WTC11 (cell line): ENCODE results near the gene WDR64.
"Not testable (repeated sequence)": the region's sequence is repeated elsewhere in the genome, so short reads cannot be mapped to it uniquely, and the experiment has no call there.

ENCODE experiments used
- AFF4 ChIP-seq: sonication (generic); formaldehyde crosslinking; IDR thresholded peaks from 2 replicates; pipeline ENCODE4 v1.8.1; 2023; ENCODE audit warnings: mild to moderate bottlenecking, missing genetic modification reagents, borderline replicate concordance
- CTCF ChIP-seq: fragments of 200-600 bp; IDR thresholded peaks from 2 replicates; pipeline ENCODE4 v1.8.0; 2022; ENCODE audit warnings: antibody characterized with exemption
- E2F1 ChIP-seq: sonication (generic); formaldehyde crosslinking; IDR thresholded peaks from 2 replicates; pipeline ENCODE4 v1.8.0; 2022; ENCODE audit warnings: mild to moderate bottlenecking, missing genetic modification reagents
- MAX ChIP-seq: sonication (generic); formaldehyde crosslinking; IDR thresholded peaks from 2 replicates; pipeline ENCODE4 v1.8.0; 2022; ENCODE audit warnings: mild to moderate bottlenecking, missing genetic modification reagents
- TEAD4 ChIP-seq: sonication (generic); formaldehyde crosslinking; IDR thresholded peaks from 2 replicates; pipeline ENCODE4 v1.8.0; 2022; ENCODE audit warnings: mild to moderate bottlenecking, missing genetic modification reagents

- not testable (repeated sequence) for TF ChIP-seq TEAD4 (CRISPR knock-in tag); CTCF; AFF4 (CRISPR knock-in tag); MAX (CRISPR knock-in tag); E2F1
These were observed 174.5 kb downstream of the WDR64 start for GRCh38 chr1:241826613-241827012.
